A549 (cell line): ENCODE data around the gene RAB21. TPM values are rescaled to one million over a fixed set of nuclear protein-coding genes. Genes with fewer than 3 reads are reported as not detected.

Experiments
- ATAC-seq, 2 experiments: fragments of 200-7000 bp in 1 of 2; fragments of >200 bp in 1 of 2; cut with Nextera tagmentation in 1 of 2; cut with Tn5 transposase in 1 of 2; 3 replicates each; pipeline versions ENCODE4 v1.8.0 to v1.9.1; 2018 to 2020; ENCODE audit warnings: mild to moderate bottlenecking in 1 of 2, moderate library complexity in 1 of 2
- CTCF ChIA-PET: fragments of 300-600 bp; sonication (Branson Sonifier 250); formaldehyde crosslinking; extraction: SDS; loops from one replicate; lab custom pipeline; 2021; ENCODE audit warnings: antibody characterized with exemption, inconsistent platforms; lab: Yijun Ruan, JAX
- POLR2A ChIA-PET: fragments of 350-600 bp; formaldehyde crosslinking; extraction: SDS; loops from one replicate; lab custom pipeline; 2021; ENCODE audit warnings: antibody characterized with exemption, inconsistent platforms; lab: Yijun Ruan, JAX
- DNase-seq, 2 experiments: peaks; one replicate each; pipeline versions ENCODE4 v3.0.0 to v3.0.0-alpha.2; 2011 to 2016; ENCODE audit warnings: low read depth in 1 of 2, low spot score in 1 of 2
- FAIRE-seq: peaks from 2 replicates; lab custom pipeline; 2011; peaks lifted over from hg19 to GRCh38; lab: Jason Lieb, UNC
- H3K27ac ChIP-seq, 2 experiments: fragments of >200 bp; sonication (Bioruptor Twin); formaldehyde crosslinking; 3 replicates each; pipeline ENCODE4 v1.5.1; 2016 to 2017
- H3K4me1 ChIP-seq: fragments of >200 bp; sonication (Bioruptor Twin); formaldehyde crosslinking; 3 replicates; pipeline ENCODE4 v1.6.1; 2016
- H3K4me2 ChIP-seq: fragments of >200 bp; sonication (Bioruptor Twin); formaldehyde crosslinking; 3 replicates; pipeline ENCODE4 v1.6.1; 2016
- H3K4me3 ChIP-seq: fragments of >200 bp; sonication (Bioruptor Twin); formaldehyde crosslinking; 3 replicates; pipeline ENCODE4 v1.5.1; 2016
- H3K9me3 ChIP-seq: fragments of >200 bp; sonication (Bioruptor Twin); formaldehyde crosslinking; 3 replicates; pipeline ENCODE4 v1.6.1; 2016
- CBX2 ChIP-seq: fragments of 200-600 bp; sonication (generic); IDR thresholded peaks from 2 replicates; pipeline ENCODE4 v1.6.1; 2016; ENCODE audit warnings: low read depth, mild to moderate bottlenecking, borderline replicate concordance
- CBX8 ChIP-seq: fragments of 200-600 bp; sonication (generic); IDR thresholded peaks from 2 replicates; pipeline ENCODE4 v1.6.1; 2016
- CEBPB ChIP-seq, 2 experiments: fragments of >200 bp in 1 of 2; sonication (Bioruptor Twin) in 1 of 2; formaldehyde crosslinking in 1 of 2; IDR thresholded peaks; 2 replicates each; pipeline ENCODE4 v1.6.1; 2012 to 2016
- CHD2 ChIP-seq: fragments of 150-350 bp; IDR thresholded peaks from 2 replicates; pipeline ENCODE4 v1.6.1; 2014; ENCODE audit warnings: low read length; ENCODE audit not compliant: partially characterized antibody
- CHD4 ChIP-seq: fragments of 200-600 bp; sonication (generic); IDR thresholded peaks from 2 replicates; pipeline ENCODE4 v1.6.1; 2016; ENCODE audit warnings: antibody characterized with exemption, mild to moderate bottlenecking, borderline replicate concordance
- EHMT2 ChIP-seq: fragments of 200-600 bp; sonication (generic); IDR thresholded peaks from 2 replicates; pipeline ENCODE4 v1.6.1; 2016; ENCODE audit warnings: antibody characterized with exemption, low read depth, mild to moderate bottlenecking, moderate library complexity
- EP300 ChIP-seq, 2 experiments: fragments of >200 bp; sonication (Bioruptor Twin); formaldehyde crosslinking; IDR thresholded peaks; 2 replicates in 1 of 2; 3 replicates in 1 of 2; pipeline ENCODE4 v1.6.1; 2016 to 2017
- ESRRA ChIP-seq: fragments of 150-350 bp; IDR thresholded peaks from 2 replicates; pipeline ENCODE4 v1.6.1; 2014; ENCODE audit warnings: mild to moderate bottlenecking, low read length, borderline replicate concordance
- FOSL2 ChIP-seq, 2 experiments: fragments of 450-650 bp in 1 of 2; fragments of >200 bp in 1 of 2; sonication (Bioruptor Twin) in 1 of 2; formaldehyde crosslinking; IDR thresholded peaks; 2 replicates each; pipeline versions ENCODE4 v1.5.0 to v1.6.1; 2016 to 2020; ENCODE audit warnings: mild to moderate bottlenecking in 1 of 2, moderate library complexity in 1 of 2
- GATA3 ChIP-seq: IDR thresholded peaks from 2 replicates; pipeline ENCODE4 v1.6.1; 2012; ENCODE audit warnings: borderline replicate concordance
- HDAC2 ChIP-seq: fragments of 200-600 bp; sonication (generic); IDR thresholded peaks from 2 replicates; pipeline ENCODE4 v1.6.1; 2016
- HOXA7 ChIP-seq: fragments of 250-450 bp; sonication (Bioruptor Pico); IDR thresholded peaks from 2 replicates; pipeline ENCODE4 v1.5.0; 2020; ENCODE audit warnings: mild to moderate bottlenecking, moderate library complexity
- HOXB13 ChIP-seq: fragments of 250-450 bp; sonication (Bioruptor Pico); IDR thresholded peaks from 2 replicates; pipeline ENCODE4 v1.5.0; 2020; ENCODE audit warnings: low read depth, mild to moderate bottlenecking, moderate library complexity
- HOXB5 ChIP-seq: fragments of 250-450 bp; sonication (Bioruptor Pico); IDR thresholded peaks from 2 replicates; pipeline ENCODE4 v1.5.0; 2020; ENCODE audit warnings: mild to moderate bottlenecking, moderate library complexity
- KDM1A ChIP-seq: fragments of 200-600 bp; sonication (generic); IDR thresholded peaks from 2 replicates; pipeline ENCODE4 v1.6.1; 2016; ENCODE audit warnings: low read depth, mild to moderate bottlenecking
- MAFK ChIP-seq: fragments of 450-650 bp; IDR thresholded peaks from 2 replicates; pipeline ENCODE4 v1.6.1; 2014; ENCODE audit not compliant: partially characterized antibody
- NR3C1 ChIP-seq: fragments of >200 bp; sonication (Bioruptor Twin); formaldehyde crosslinking; IDR thresholded peaks from 3 replicates; pipeline ENCODE4 v1.6.1; 2017
- PHF8 ChIP-seq: fragments of 200-600 bp; sonication (generic); IDR thresholded peaks from 2 replicates; pipeline ENCODE4 v1.6.1; 2016; ENCODE audit warnings: low read depth, mild to moderate bottlenecking, antibody characterized with exemption, moderate library complexity, borderline replicate concordance
- RARB ChIP-seq: fragments of 250-450 bp; sonication (Bioruptor Pico); IDR thresholded peaks from 2 replicates; pipeline ENCODE4 v1.8.0; 2021; ENCODE audit warnings: mild to moderate bottlenecking, moderate library complexity
- RFX5 ChIP-seq: fragments of 450-650 bp; IDR thresholded peaks from 2 replicates; pipeline ENCODE4 v1.7.1; 2014; ENCODE audit warnings: antibody characterized with exemption, mild to moderate bottlenecking, moderate library complexity
- RNF2 ChIP-seq: fragments of 200-600 bp; sonication (generic); IDR thresholded peaks from 2 replicates; pipeline ENCODE4 v1.6.1; 2016; ENCODE audit warnings: low read depth, mild to moderate bottlenecking, antibody characterized with exemption, moderate library complexity, borderline replicate concordance
- ZNF302 ChIP-seq: fragments of 250-450 bp; sonication (Bioruptor Pico); IDR thresholded peaks from 2 replicates; pipeline ENCODE4 v1.9.0; 2021; ENCODE audit warnings: inconsistent platforms, mild to moderate bottlenecking, moderate library complexity
- WGBS: methylation state at CpG from one replicate; pipeline ENCODE4 v1.1.6; 2017; ENCODE audit errors: missing lambda C conversion rate; 5-methylcytosine and 5-hydroxymethylcytosine counted together
- polyA plus RNA-seq, 4 experiments: library from polyadenylated mRNA; depleted of rRNA in 3 of 4; stranded (reverse); fragments of >200 nt; fragmentation: RNase III in 1 of 4; extraction: RNeasy Plus Mini Kit Qiagen cat#74134 plus additional on column Dnase treatment in 1 of 4; gene quantifications; 2 replicates in 3 of 4; 3 replicates in 1 of 4; pipeline ENCODE4 v1.2.3, GENCODE V29; 2011 to 2017
- TF ChIP-seq, protein P1 (sequence below): IDR thresholded peaks from 2 replicates; pipeline ENCODE4 v1.6.1; 2012; ENCODE audit warnings: low read depth, borderline replicate concordance
- TF ChIP-seq, protein P2 (sequence below): fragments of 450-650 bp; IDR thresholded peaks from 2 replicates; pipeline ENCODE4 v1.6.1; 2014; ENCODE audit warnings: antibody characterized with exemption
- TF ChIP-seq, protein P3 (sequence below): IDR thresholded peaks from 2 replicates; pipeline ENCODE4 v1.6.1; 2012
- TF ChIP-seq, protein P4 (sequence below): fragments of >200 bp; sonication (Bioruptor Twin); formaldehyde crosslinking; IDR thresholded peaks from 3 replicates; pipeline ENCODE4 v1.5.1; 2016

The RAB21 gene
- polyA plus RNA-seq, 2 of the 4 experiments (the other 2 are of a cell fraction): 33.1 to 33.3 TPM

DNA sequence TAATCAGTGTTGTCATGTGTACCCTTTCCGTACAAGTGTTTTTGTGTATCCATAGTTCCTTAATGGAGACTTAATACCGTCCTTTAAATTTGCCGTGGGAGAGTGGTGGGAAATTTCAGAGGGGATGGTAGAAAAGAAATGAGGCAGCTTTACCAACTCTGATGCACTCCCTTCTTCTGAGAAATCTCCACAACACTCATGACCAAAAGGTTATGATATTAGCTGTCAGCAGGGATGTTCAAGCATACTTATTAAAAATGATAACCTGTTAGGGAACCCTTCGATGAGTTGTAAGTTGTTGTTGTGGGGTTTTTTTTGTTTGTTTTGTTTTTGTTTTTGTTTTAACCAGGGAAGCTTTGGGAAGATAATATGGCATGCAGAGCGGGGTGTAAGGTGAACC lies 12.5 kb downstream of the RAB21 start:
- H3K4me1 ChIP-seq: peaks cover 10% of the 10 kb centered on the region; the same call in 2 of the 3 replicates
- peaks cover 44% of the 10 kb centered on the region for H3K9me3 ChIP-seq
- H3K4me3 ChIP-seq: no peak overlapping the region
- no peak overlapping the region for H3K27ac ChIP-seq
- 97% methylated on average over 5 of the region's 5 CpGs for WGBS
- TF ChIP-seq GATA3: no peak
- TF ChIP-seq PHF8: no peak
- no peak for TF ChIP-seq NR3C1
- TF ChIP-seq MAFK: no peak
- TF ChIP-seq CHD2: no peak
- TF ChIP-seq, protein P1, sequence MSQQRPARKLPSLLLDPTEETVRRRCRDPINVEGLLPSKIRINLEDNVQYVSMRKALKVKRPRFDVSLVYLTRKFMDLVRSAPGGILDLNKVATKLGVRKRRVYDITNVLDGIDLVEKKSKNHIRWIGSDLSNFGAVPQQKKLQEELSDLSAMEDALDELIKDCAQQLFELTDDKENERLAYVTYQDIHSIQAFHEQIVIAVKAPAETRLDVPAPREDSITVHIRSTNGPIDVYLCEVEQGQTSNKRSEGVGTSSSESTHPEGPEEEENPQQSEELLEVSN: no peak
- no peak overlapping the region for H3K4me2 ChIP-seq
- ChIA-PET POLR2A (no interaction called here), CTCF (interaction anchor here (1.1 to 1.8 kb wide), 2 partner anchors 13 to 21 kb away, joined by 3 to 5 read pairs; no protein-coding TSS in a partner anchor)
- DNase-seq (no peak), ATAC-seq (no peak), FAIRE-seq (no peak)

DNA sequence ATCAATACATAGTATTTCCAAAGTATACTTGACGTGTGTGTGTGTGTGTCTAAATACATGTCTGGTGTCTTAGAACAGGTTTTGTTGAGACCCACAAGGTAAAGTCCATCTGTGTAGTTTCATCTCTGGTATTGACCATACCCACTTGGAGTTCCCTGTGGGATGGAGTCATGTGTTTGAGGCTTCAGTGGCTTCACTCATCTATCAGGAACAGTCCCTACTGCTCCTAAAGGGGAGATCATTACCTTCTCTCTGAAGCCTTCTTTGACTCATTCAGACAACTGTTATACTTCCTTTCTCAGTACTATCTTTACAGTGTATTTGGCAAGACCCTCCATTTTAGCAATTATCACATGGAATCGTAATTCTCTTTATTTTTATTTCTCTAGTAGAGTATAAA lies 14.2 kb downstream of the RAB21 start:
- ChIA-PET CTCF (no interaction called here), POLR2A (no interaction called here)
- WGBS: 95% methylated on average over 2 of the region's 2 CpGs
- TF ChIP-seq ZNF302 (CRISPR knock-in tag) (no peak), ESRRA (no peak), CBX8 (no peak), HDAC2 (no peak), CBX2 (no peak), CHD4 (no peak), HOXA7 (CRISPR knock-in tag) (no peak), EHMT2 (no peak), RNF2 (no peak)
- TF ChIP-seq, protein P2, sequence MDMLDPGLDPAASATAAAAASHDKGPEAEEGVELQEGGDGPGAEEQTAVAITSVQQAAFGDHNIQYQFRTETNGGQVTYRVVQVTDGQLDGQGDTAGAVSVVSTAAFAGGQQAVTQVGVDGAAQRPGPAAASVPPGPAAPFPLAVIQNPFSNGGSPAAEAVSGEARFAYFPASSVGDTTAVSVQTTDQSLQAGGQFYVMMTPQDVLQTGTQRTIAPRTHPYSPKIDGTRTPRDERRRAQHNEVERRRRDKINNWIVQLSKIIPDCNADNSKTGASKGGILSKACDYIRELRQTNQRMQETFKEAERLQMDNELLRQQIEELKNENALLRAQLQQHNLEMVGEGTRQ: no peak
- DNase-seq (no peak), FAIRE-seq (no peak), ATAC-seq (no peak; a peak in 1 of 6 replicates)
- Histone ChIP-seq H3K4me2 (no peak overlapping the region), H3K4me3 (no peak overlapping the region), H3K9me3 (peaks cover 31% of the 10 kb centered on the region), H3K4me1 (peaks cover 10% of the 10 kb centered on the region; the same call in 2 of the 3 replicates), H3K27ac (no peak overlapping the region)

DNA sequence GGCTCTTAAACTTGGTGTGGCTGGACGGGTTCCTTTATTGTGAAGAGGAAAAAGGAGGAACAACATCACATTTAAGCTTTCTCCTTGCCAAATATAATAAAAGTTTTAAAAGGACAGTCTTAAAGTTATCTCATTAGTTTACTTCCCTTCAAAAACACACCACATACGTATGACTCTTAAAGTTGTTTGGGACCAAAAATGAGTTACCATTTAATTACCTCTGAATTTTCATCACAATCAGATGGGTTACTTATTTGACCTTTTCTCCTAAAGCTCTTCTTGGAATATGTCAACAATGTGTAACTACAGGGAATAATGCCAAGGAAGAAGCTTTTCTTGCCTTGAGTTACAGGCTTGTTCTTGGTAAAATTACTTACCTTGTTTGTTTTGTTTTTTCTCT lies 16.4 kb downstream of the RAB21 start:
- POLR2A ChIA-PET: no interaction called here
- no peak overlapping the region for H3K4me3 ChIP-seq
- FAIRE-seq: no peak
- peak overlapping the region; percentile 17; the same call in 1 of the 3 replicates for H3K4me2 ChIP-seq
- DNase-seq: no peak
- peaks cover 12% of the 10 kb centered on the region; the same call in 1 of the 3 replicates for H3K9me3 ChIP-seq
- no peak for ATAC-seq
- CTCF ChIA-PET: interaction anchor here (0.6 to 1.7 kb wide), 3 partner anchors 9 to 355 kb away, joined by 3 to 8 read pairs (median 4); no protein-coding TSS in a partner anchor
- WGBS: 48% methylated on average over 2 of the region's 2 CpGs
- H3K4me1 ChIP-seq: peaks cover 10% of the 10 kb centered on the region; the same call in 2 of the 3 replicates
- TF ChIP-seq EP300 (IDR thresholded peaks at IDR 0.05): no peak
- TF ChIP-seq KDM1A: no peak
- TF ChIP-seq, protein P3, sequence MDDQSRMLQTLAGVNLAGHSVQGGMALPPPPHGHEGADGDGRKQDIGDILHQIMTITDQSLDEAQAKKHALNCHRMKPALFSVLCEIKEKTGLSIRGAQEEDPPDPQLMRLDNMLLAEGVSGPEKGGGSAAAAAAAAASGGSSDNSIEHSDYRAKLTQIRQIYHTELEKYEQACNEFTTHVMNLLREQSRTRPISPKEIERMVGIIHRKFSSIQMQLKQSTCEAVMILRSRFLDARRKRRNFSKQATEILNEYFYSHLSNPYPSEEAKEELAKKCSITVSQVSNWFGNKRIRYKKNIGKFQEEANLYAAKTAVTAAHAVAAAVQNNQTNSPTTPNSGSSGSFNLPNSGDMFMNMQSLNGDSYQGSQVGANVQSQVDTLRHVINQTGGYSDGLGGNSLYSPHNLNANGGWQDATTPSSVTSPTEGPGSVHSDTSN: no peak
- TF ChIP-seq FOSL2 (IDR thresholded peaks at IDR 0.05): no peak
- TF ChIP-seq FOSL2 (CRISPR knock-in tag; IDR thresholded peaks at IDR 0.05): no peak
- TF ChIP-seq ZNF302 (CRISPR knock-in tag): no peak
- TF ChIP-seq ESRRA: no peak
- no peak for TF ChIP-seq EHMT2
- no peak for TF ChIP-seq HOXB13 (CRISPR knock-in tag)
- TF ChIP-seq, protein P4, sequence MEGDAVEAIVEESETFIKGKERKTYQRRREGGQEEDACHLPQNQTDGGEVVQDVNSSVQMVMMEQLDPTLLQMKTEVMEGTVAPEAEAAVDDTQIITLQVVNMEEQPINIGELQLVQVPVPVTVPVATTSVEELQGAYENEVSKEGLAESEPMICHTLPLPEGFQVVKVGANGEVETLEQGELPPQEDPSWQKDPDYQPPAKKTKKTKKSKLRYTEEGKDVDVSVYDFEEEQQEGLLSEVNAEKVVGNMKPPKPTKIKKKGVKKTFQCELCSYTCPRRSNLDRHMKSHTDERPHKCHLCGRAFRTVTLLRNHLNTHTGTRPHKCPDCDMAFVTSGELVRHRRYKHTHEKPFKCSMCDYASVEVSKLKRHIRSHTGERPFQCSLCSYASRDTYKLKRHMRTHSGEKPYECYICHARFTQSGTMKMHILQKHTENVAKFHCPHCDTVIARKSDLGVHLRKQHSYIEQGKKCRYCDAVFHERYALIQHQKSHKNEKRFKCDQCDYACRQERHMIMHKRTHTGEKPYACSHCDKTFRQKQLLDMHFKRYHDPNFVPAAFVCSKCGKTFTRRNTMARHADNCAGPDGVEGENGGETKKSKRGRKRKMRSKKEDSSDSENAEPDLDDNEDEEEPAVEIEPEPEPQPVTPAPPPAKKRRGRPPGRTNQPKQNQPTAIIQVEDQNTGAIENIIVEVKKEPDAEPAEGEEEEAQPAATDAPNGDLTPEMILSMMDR: no peak
- TF ChIP-seq CBX2: no peak
- no peak for TF ChIP-seq RARB (CRISPR knock-in tag)
- no peak for TF ChIP-seq HOXB5 (CRISPR knock-in tag)
- TF ChIP-seq, protein P1: no peak
- no peak for TF ChIP-seq RFX5
- TF ChIP-seq CEBPB (IDR thresholded peaks at IDR 0.05): no peak
- no peak for TF ChIP-seq CHD4
- H3K27ac ChIP-seq: no peak overlapping the region
